Frontal cortex (tissue), 4 donors: ENCODE measurements around the gene NR6A1. TPM values are rescaled to one million over a fixed set of nuclear protein-coding genes. Genes with fewer than 3 reads are reported as not detected.

ENCODE experiments used
- DNase-seq, 2 donors: peaks; one replicate each; pipeline ENCODE4 v3.0.0; 2012; ENCODE audit warnings: low spot score in 2 of 2
- FAIRE-seq: peaks from 2 replicates; lab custom pipeline; 2012; peaks lifted over from hg19 to GRCh38; lab: Jason Lieb, UNC
- total RNA-seq: library from RNA; depleted of rRNA; stranded (reverse); fragments of >200 nt; gene quantifications from one replicate; pipeline ENCODE4 v1.2.3, GENCODE V29; 2014
- donor health status: control.
- donor health status: control.
- donor health status: control.

Gene NR6A1
- total RNA-seq, 1 donor from 2014 or later, result 1.6 TPM

DNA sequence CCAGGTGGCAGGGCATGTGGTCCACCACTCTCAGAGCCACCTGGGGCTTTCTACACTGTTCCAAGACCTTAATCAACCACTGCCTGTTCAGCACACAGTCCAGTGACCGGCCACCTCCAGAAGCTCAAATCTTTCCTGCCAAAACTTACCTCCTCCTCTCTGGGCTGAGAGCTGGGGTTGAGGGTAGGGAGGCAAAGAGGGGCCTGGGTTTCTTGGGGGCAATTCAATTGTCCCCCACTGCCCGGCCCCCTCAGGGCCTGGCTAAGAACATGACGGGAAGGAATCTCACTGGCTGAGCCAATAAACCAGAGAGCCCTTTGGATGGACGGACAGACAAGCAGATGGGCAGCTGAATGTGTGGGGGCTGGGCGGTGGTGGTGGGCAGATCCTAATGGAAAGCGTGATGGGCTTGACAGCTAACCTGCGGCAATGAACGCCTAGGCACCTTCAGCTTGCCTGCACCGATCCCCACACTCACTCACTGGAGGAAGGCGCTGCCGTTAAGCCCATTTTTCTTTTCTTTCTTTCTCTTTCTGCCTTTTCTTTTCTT, 269.3 kb downstream of the NR6A1 start:
- no peak for DNase-seq

DNA sequence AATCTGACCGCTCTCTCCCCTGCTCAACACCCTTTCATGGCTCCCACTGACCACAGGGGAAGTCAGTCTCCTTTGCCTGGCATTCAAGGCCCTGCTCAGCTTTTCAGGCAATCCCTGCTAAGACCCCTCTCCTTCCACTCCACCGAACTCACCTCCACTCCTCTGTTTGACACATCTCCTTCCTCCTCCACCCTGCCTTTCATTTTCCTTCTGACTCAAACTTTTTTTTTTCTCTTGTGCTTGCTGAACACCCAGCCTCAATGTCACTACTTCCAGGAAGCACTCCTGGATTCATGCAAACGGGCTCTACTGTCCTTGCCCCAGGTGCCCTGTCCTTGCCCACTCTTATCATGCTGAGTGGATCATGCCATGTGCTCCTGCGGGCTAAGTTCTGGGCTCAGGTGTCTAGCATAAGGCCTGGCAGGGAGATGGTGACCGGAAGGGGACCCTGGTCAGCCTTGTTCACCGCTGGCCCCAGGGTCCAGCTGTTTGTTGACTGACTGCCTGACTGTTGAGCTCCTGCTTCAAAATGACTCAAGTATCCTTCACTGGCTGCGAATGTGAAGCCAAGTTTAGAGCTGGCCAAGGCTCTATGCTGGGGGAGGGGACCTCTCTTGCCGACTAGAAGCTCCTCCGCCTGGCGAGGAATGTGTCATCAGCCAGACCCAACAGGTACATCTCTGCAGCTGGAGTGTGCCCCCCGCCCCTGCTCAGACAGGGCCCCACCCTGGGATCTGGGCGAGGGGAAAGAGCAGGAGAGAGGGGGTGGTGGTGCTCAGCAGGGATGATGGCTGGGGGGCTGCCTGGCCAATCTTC, 270.1 kb downstream of the NR6A1 start:
- DNase-seq, result no peak
- no peak for FAIRE-seq

More for the DNA sequence above, 269.3 kb downstream of the NR6A1 start:
- no peak for FAIRE-seq

DNA sequence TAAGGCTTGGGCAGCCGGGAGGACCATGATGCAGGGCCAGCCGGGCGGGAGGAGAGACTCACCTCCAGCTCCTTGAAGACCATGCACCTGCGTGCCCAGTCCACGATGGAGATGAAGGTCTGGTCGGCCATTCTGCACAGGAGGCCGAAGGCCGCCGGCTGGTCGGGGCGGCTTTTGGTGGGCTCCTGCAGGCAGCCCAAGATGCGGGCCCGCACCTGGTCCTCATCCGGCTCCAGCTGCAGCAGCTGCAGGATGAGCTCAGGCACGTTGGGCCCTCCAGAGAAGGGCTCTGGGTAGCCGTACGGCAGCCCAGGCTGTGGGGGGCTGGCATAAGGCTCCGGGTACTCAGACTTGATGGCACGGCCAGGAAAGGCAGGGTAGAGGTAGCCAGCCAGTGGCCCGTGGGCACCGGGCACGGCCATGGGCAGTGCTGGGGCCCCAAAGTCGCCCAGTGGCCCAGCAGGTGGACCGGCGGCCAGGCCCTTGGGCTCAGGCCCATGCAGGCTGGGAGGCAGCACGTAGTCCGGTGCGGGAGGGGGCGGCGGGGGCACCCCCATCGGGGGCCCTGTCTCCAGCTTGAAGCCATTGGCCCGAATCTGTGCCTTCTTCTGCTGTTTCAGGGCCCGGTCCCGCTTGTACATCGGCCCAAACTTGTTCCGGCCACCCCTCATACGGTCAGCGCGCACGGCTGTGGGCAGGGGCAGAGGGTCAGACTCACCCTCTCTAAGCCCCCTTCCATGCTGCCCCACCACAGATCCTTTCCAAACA, 270.9 kb downstream of the NR6A1 start:
- no peak for FAIRE-seq
- DNase-seq, result no peak

DNA sequence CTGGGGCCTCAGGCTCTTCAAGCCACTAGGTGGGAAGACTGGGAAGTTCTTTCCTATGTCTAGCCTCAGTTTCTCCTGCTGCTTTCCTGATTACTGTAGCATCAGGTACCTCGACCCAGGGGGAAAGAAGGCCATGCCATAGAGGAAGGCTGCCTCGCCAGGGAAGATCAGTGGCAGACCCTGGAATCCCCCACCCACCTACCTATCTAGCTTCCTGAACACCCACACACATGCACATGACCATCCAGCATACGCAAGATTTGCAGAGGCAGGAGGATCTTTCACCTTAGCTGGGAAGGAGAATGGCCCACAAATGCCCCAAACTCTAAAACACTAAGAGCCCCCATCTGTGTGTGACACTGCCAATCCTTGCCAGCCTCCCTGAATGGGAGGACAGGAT, 271.9 kb downstream of the NR6A1 start:
- DNase-seq, result no peak
- no peak for FAIRE-seq

DNA sequence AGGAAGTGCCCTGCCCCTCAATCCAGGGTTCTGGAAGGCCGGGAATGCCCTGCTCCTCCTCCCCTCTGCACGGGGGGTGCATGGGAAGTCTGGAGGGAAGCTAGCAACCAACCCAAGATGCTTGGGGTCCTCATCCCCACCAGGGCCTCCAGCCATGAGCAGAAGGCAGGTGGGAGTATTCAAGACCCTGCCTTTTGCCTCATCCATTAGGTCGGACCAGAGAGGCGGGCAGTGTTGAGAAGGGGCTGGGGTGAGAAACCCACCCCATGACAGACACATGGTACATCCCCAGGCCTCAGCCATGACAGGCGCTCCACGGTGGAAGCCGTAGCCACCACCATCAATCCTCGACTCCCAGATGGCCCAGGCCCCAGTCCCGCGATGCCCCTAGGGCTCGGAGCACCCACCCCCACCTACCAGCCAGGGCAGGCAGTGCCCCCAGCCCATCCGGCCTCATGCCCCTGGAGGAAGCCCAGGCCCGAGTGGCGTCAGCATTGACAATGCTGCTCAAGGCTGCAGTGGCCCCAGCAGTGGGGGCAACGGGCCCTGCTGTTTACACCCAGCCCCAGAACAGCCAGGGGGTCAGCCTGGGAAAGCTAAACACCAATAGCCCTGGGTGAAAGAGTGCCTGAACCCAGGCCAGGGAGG, 272.5 kb downstream of the NR6A1 start:
- FAIRE-seq (no peak), DNase-seq (no peak)

GRCh38 chr9:124498040-124498439, 273.1 kb downstream of the NR6A1 start:
- no peak for FAIRE-seq
- DNase-seq, result no peak

- FAIRE-seq (no peak), DNase-seq (no peak)
These were observed 273.7 kb downstream of the NR6A1 start for GRCh38 chr9:124497441-124497840.

DNA sequence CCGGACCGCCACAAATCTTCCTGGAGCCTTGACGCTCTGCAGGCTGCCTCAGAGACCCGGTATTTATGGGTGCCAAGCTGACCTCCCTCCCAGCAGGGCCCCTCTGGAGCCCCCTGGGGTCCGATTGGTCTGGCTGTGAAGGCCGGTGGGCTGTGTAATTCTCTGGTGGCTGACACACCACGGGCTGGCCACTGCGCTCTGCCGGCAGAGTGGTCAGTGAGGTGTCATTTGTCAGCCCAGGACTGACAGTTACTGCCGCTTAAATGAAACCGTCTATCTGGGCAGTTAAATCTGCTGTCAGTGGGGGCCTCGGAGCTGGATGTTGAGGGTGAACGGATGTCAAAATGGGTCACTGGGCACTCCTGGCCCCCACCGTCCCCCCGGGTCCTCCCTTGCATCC, 274.6 kb downstream of the NR6A1 start:
- DNase-seq (no peak), FAIRE-seq (no peak)

DNA sequence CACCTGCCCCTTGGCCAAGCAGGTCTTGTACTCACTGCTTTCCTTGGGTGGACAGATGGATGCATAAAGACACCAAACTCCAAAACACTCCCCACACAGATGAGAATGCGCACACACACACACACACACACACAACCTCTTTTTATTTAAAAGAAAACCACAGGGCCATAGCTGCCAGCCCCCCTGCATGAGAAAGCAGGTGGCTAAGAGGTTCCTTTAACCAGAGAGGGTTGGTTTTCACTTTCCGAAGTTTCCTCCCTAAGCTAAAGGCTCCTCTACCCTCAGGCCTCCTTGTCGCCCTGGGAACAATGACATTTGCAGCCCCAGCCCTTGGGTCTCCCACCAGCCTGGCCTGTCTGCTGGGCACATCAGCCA, 275.0 kb downstream of the NR6A1 start:
- FAIRE-seq (no peak), DNase-seq (no peak)

DNA sequence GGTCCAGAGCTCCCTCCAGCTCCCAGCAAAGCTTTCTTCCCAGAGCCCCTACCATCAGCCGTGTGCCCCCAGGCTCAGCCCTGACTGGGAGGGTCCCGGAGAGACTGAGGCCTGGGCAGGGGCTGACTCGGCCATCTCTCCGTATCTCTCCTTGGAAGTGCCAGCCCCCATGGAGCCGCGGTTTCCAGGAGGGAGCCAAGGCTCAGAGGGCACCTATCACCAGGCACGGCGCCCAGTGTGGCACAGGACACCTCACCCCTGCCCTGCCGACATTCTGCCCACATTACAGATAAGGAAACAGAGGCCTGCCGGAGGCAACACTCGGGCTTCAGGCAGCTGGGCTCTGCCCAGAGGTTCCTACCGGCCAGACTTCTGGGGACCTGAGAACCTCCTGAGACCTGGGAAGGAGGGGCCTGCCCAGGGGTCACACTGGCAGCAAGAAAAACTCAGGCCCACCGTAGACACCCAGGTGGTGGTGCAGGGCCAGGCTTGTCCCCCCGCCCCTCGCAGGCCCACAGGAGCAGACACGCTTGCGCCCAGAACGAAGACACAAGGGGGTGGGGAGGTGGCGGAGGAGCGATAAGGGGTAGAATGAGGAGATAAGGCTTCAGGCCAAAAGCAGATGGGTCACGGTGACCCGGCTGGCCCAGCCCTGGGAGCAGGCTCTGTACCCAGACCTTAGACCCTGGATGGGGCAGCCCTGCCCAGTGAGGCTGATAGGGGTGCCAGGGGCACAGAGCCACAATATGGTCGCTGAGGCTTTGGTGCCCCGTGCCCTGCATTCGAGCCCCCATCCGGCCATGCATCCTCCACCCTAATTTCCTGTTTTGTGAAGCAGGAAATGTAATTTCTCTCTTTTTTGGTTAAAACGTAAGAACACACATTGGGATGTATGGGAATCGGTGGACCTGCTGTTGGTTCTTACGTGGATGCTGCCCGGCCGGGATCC, 275.7 kb downstream of the NR6A1 start:
- no peak for DNase-seq
- no peak for FAIRE-seq

- FAIRE-seq (no peak), DNase-seq (no peak)
These were observed 277.2 kb downstream of the NR6A1 start for GRCh38 chr9:124493794-124494479.

DNA sequence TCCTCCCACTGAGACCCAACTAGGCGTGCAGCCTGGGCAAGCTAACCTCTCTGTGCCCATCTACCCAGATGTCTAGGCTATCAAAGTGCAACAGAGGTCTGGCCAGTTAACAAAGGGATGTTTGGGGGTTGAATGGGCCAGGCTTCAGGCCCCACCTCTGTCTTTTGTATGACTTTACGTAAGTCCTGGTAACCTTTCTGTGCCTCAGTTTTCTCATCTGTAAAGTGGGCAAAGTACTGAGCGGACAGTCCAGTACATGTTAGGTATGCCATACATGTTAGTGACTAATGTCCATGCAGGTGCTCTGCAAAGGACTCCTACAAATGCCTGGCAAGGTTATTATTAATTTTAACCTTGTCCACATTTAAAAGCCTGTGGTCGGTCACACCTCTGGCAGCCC, 277.9 kb downstream of the NR6A1 start:
- DNase-seq (no peak), FAIRE-seq (no peak)

GRCh38 chr9:124492818-124493217, 278.3 kb downstream of the NR6A1 start:
- no peak for FAIRE-seq
- DNase-seq, result no peak

DNA sequence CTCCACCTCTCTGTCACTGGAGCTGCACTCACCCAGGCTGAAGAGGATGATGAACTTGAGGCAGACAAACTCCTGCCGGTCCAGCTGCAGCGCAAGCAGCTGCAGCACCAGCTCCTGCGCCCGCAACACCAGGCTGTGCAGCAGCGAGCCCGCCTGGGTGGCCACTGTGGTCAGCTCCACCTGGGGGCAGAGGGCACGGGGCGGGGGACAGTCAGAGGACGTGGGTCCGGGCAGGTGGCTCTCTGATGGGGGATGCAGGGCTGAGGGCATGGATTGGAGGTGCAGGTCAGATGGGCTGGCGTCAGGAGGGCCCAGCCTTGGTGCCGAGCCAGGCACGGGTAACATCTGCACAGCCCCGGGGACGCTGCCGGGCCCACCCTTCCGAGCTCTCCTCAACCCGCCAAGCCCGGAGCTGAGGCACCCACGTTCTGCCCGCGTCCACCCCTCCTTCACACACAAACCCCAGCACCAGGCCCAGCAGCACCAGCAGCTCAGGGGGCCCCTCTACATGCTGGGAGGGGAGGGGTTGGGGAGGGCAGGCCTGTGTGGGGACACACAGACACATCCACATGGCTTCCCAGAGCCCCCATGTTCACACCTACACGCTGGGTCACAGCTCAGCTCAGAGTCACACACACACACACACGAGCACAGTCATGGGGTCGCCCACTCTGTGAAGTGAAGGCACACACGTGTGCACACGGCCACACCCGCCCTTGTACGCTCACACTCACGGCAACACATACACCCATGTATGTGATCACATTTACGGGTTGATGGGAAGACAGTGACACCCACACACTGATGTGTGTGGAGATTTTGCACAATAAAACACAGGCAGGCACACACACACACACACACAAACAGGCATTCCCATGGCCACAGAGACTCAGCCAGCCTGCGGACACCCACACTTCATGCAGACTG, 279.8 kb downstream of the NR6A1 start:
- FAIRE-seq, result no peak

DNA sequence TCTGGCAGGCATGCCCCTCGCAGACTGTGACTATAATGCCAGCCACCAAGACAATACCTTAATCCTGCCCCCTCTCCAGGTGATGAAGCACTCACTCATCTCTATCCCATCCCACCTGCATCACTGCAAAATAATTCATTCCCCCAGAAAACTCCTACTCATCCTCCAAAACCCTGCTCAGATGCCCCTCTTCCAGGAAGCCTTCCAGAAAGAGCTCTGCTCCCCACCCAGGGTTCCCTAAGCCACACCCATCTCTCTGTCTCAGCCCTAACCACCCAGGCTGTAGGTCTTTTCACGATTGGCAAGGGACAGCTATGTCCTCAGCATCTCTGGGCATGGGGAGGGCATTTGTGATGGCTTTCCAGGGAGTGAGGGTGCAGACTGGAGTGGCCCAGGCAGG, 281.1 kb downstream of the NR6A1 start:
- DNase-seq (no peak), FAIRE-seq (no peak)

More for the DNA sequence above, 279.8 kb downstream of the NR6A1 start:
- no peak for DNase-seq

GRCh38 chr9:124489222-124489621, 281.9 kb downstream of the NR6A1 start:
- FAIRE-seq, result no peak
- DNase-seq, result no peak

- no peak for DNase-seq
- no peak for FAIRE-seq
These were observed 282.4 kb downstream of the NR6A1 start for GRCh38 chr9:124488641-124489210.
